Measurements from ENCODE around the gene KTN1. TPM values are rescaled to one million over a fixed set of nuclear protein-coding genes. Genes with fewer than 3 reads are reported as not detected.
A peak's percentile ranks its signal among the peaks of the same experiment; 100 is the strongest.

KTN1 gene, protein sequence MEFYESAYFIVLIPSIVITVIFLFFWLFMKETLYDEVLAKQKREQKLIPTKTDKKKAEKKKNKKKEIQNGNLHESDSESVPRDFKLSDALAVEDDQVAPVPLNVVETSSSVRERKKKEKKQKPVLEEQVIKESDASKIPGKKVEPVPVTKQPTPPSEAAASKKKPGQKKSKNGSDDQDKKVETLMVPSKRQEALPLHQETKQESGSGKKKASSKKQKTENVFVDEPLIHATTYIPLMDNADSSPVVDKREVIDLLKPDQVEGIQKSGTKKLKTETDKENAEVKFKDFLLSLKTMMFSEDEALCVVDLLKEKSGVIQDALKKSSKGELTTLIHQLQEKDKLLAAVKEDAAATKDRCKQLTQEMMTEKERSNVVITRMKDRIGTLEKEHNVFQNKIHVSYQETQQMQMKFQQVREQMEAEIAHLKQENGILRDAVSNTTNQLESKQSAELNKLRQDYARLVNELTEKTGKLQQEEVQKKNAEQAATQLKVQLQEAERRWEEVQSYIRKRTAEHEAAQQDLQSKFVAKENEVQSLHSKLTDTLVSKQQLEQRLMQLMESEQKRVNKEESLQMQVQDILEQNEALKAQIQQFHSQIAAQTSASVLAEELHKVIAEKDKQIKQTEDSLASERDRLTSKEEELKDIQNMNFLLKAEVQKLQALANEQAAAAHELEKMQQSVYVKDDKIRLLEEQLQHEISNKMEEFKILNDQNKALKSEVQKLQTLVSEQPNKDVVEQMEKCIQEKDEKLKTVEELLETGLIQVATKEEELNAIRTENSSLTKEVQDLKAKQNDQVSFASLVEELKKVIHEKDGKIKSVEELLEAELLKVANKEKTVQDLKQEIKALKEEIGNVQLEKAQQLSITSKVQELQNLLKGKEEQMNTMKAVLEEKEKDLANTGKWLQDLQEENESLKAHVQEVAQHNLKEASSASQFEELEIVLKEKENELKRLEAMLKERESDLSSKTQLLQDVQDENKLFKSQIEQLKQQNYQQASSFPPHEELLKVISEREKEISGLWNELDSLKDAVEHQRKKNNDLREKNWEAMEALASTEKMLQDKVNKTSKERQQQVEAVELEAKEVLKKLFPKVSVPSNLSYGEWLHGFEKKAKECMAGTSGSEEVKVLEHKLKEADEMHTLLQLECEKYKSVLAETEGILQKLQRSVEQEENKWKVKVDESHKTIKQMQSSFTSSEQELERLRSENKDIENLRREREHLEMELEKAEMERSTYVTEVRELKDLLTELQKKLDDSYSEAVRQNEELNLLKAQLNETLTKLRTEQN (N-terminal part only)
- total RNA-seq (2022) (130 and 138 TPM in 2 replicates), Bru-seq, nascent RNA (percentile 93 among the genes with signal in this experiment), BruChase-seq, experiment 1, labeled RNA remaining after a 2-hour chase (percentile 91 among the genes with signal in this experiment), BruChase-seq, experiment 2, labeled RNA remaining after a 6-hour chase (percentile 92 among the genes with signal in this experiment)
- long read RNA-seq, full-length matches to known transcripts: 72 of 192 reads
- long read RNA-seq, partial matches to known transcripts: 19 of 192 reads
- long read RNA-seq, other reads (novel, unspliced or antisense): 101 of 192 reads

DNA sequence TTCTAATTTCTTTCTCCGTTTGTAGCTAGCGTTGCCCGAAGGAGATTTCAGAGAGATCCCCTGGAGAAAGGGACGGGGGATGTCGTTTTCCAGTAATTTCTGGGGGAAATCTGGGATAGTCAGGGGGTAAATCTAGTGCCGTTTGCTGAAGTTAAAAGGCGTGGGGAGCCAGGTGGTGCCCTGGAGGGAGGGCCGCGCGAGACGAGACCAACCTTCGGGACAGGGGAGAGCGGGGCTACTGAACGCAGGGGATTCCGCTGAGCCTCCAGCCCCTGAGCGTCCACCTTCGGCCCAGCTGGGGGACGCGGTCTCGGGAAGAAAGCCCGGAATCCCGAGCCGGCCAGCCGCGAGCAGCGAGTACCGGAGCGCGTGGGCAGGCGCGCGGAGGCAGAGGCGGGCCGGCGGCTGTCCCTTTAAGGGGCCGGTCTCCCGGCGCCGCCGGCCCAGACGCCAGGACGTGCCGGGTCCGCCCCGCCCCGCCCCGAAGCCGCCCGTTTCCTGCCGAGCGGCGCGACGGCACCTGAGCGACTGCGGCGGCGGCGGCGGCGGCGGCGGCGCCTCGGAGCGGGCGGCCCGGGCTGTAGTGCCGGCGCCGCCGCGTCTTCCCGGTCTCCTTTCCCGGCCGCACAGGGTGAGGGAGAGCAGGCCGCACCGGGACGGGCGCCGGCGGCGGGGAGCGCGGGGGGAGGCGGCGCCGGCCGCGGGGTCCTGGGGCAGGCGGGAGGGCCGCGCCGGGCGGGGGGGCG, at the start of gene KTN1:
Gene KTN1 (plus strand): TSS at position 484 of the 746 bp plus-strand sequence. CDS start 31,842 bp downstream, outside the sequence.
- Histone ChIP-seq H3K9me3 (no peaks in the 10 kb centered on the region), H3K36me3 (ENCODE audit: control insufficient read depth, insufficient read depth, low read length) (no peaks in the 10 kb centered on the region), H3K4me3 (ENCODE audit: low read depth, low read length) (peak within 1 kb of the TSS; percentile 91), H3K4me1 (peaks cover 13% of the 10 kb centered on the region), H3K27me3 (replicated peaks; ENCODE audit: control insufficient read depth, insufficient read depth, low read length) (no peaks in the 10 kb centered on the region)
- Mint-ChIP-seq H3K36me3 (ENCODE audit: insufficient read depth, unreplicated experiment) (peaks cover 6% of the 10 kb centered on the region), H3K4me1 (ENCODE audit: low read depth, unreplicated experiment) (no peaks in the 10 kb centered on the region), H3K27me3 (ENCODE audit: insufficient read depth, unreplicated experiment) (no peaks in the 10 kb centered on the region), H3K27ac (ENCODE audit: unreplicated experiment) (peak within 1 kb of the TSS; percentile 86), H3K4me3 (ENCODE audit: unreplicated experiment) (peak within 1 kb of the TSS; percentile 96), H3K9me3 (ENCODE audit: unreplicated experiment) (no peaks in the 10 kb centered on the region)
- ChIA-PET POLR2A (no interaction called here), CTCF (interaction anchor here (0.6 kb wide), 1 partner anchor 777 kb away, joined by 3 read pairs; no protein-coding TSS in a partner anchor)
- BruUV-seq (replicated peaks): no TSS peak
- DNase-seq: peak; percentile 81 to 92
- TF ChIP-seq, protein P1, sequence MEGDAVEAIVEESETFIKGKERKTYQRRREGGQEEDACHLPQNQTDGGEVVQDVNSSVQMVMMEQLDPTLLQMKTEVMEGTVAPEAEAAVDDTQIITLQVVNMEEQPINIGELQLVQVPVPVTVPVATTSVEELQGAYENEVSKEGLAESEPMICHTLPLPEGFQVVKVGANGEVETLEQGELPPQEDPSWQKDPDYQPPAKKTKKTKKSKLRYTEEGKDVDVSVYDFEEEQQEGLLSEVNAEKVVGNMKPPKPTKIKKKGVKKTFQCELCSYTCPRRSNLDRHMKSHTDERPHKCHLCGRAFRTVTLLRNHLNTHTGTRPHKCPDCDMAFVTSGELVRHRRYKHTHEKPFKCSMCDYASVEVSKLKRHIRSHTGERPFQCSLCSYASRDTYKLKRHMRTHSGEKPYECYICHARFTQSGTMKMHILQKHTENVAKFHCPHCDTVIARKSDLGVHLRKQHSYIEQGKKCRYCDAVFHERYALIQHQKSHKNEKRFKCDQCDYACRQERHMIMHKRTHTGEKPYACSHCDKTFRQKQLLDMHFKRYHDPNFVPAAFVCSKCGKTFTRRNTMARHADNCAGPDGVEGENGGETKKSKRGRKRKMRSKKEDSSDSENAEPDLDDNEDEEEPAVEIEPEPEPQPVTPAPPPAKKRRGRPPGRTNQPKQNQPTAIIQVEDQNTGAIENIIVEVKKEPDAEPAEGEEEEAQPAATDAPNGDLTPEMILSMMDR (IDR thresholded peaks at IDR 0.05; ENCODE audit: insufficient read depth in 1 of 2, low read depth in 1 of 2, low read length in 1 of 2, severe bottlenecking in 1 of 2, unreplicated experiment in 1 of 2): no peak
- intact Hi-C loops (cut with micrococcal nuclease; ENCODE audit: unreplicated experiment): loop anchor here (2.0 to 5.0 kb wide), 2 partner anchors 37 to 128 kb away; no protein-coding TSS in a partner anchor

DNA sequence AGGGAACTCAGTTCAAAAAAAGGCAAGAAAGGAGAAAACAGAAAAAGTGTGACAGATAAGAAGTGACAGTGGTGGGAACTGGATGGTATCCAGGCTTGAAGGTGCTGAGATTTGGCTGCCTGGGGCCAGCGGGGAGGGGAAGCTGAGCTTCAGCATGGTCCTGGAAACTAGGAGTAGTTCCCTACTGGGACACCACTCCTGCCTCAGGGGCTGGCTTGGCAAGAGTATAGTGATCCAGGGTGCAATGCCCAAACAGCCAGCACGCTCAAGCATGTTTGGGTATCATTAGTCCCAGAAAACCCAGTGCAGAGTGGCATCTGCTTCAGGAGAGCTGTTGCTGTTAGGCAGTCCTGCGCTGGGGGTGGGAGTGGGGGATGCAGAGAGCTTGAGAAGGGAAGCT, 49.5 kb upstream of the KTN1 start:
- Histone ChIP-seq H3K9me3 (no peaks in the 10 kb centered on the region; the same call in 1 of the 2 replicates), H3K27me3 (replicated peaks; ENCODE audit: control insufficient read depth, insufficient read depth, low read length) (no peaks in the 10 kb centered on the region), H3K4me3 (ENCODE audit: low read depth, low read length) (no peak overlapping the region), H3K4me1 (peaks cover 4% of the 10 kb centered on the region; the same call in 1 of the 2 replicates), H3K36me3 (ENCODE audit: control insufficient read depth, insufficient read depth, low read length) (no peaks in the 10 kb centered on the region)
- ChIA-PET CTCF (no interaction called here), POLR2A (no interaction called here)
- H3K9me3 Mint-ChIP-seq (ENCODE audit: unreplicated experiment): no peaks in the 10 kb centered on the region
- no peak for DNase-seq
- H3K36me3 Mint-ChIP-seq (ENCODE audit: insufficient read depth, unreplicated experiment): no peaks in the 10 kb centered on the region
- H3K4me1 Mint-ChIP-seq (ENCODE audit: low read depth, unreplicated experiment): no peaks in the 10 kb centered on the region
- no peak overlapping the region for H3K27ac Mint-ChIP-seq (ENCODE audit: unreplicated experiment)
- BruUV-seq (replicated peaks): no TSS peak
- intact Hi-C loops (cut with micrococcal nuclease; ENCODE audit: unreplicated experiment): no loop called here
- no peak overlapping the region for H3K4me3 Mint-ChIP-seq (ENCODE audit: unreplicated experiment)
- TF ChIP-seq, protein P1 (IDR thresholded peaks at IDR 0.05; ENCODE audit: insufficient read depth in 1 of 2, low read depth in 1 of 2, low read length in 1 of 2, severe bottlenecking in 1 of 2, unreplicated experiment in 1 of 2): no peak
- no peaks in the 10 kb centered on the region for H3K27me3 Mint-ChIP-seq (ENCODE audit: insufficient read depth, unreplicated experiment)
